Smooth muscle cell of the brain vasculature (primary cell): Measurements from ENCODE around the gene IL6ST.

Experiments
- DNase-seq: peaks from one replicate; pipeline ENCODE4 v3.0.0-alpha.2; 2012; ENCODE audit warnings: low read depth, low spot score

Gene IL6ST

GRCh38 chr5:55920784-55921183 is 74.0 kb downstream of the IL6ST start:
- DNase-seq = no peak

- no peak for DNase-seq
Measured at GRCh38 chr5:55919625-55920024, 75.1 kb downstream of the IL6ST start.

GRCh38 chr5:55918087-55919035 is 76.4 kb downstream of the IL6ST start:
- no peak for DNase-seq

GRCh38 chr5:55917402-55918086 is 77.2 kb downstream of the IL6ST start:
- DNase-seq = no peak

GRCh38 chr5:55916986-55917385 is 77.8 kb downstream of the IL6ST start:
- no peak for DNase-seq

GRCh38 chr5:55915783-55916182 is 79.0 kb downstream of the IL6ST start:
- DNase-seq = no peak

GRCh38 chr5:55914971-55915370 is 79.8 kb downstream of the IL6ST start:
- no peak for DNase-seq

GRCh38 chr5:55913466-55914413 is 81.0 kb downstream of the IL6ST start:
- DNase-seq = no peak

GRCh38 chr5:55911784-55912653 is 82.7 kb downstream of the IL6ST start:
- DNase-seq = no peak

- DNase-seq = no peak
Measured at GRCh38 chr5:55908804-55909203, 86.0 kb downstream of the IL6ST start.

- no peak for DNase-seq
Measured at GRCh38 chr5:55907927-55908326, 86.8 kb downstream of the IL6ST start.

GRCh38 chr5:55905251-55905650 is 89.5 kb downstream of the IL6ST start:
- no peak for DNase-seq

GRCh38 chr5:55904152-55904551 is 90.6 kb downstream of the IL6ST start:
- DNase-seq = peak; percentile 47

- DNase-seq = peak; percentile 36
Measured at GRCh38 chr5:55903121-55903701, 91.6 kb downstream of the IL6ST start.

GRCh38 chr5:55902696-55903095 is 92.1 kb downstream of the IL6ST start:
- DNase-seq = no peak

GRCh38 chr5:55900776-55901175 is 94.0 kb downstream of the IL6ST start:
- DNase-seq = no peak

GRCh38 chr5:55900068-55900467 is 94.7 kb downstream of the IL6ST start:
- DNase-seq = no peak

GRCh38 chr5:55899344-55899743 is 95.4 kb downstream of the IL6ST start:
- no peak for DNase-seq

- peak; percentile 91 for DNase-seq
Measured at GRCh38 chr5:55897905-55898304, 96.9 kb downstream of the IL6ST start.

GRCh38 chr5:55897206-55897894 is 97.4 kb downstream of the IL6ST start:
- no peak for DNase-seq
